Glutamatergic neuron (in vitro differentiated cells): ENCODE measurements around the gene MINDY1. TPM values are rescaled to one million over a fixed set of nuclear protein-coding genes. Genes with fewer than 3 reads are reported as not detected.

Source experiments
- DNase-seq: peaks from one replicate; pipeline ENCODE4 v3.0.0; 2022
- H3K27ac Mint-ChIP-seq: one replicate; pipeline ENCODE4 v1.8.0; 2020; ENCODE audit warnings: mild to moderate bottlenecking, mixed read lengths, inconsistent platforms; ENCODE audit not compliant: unreplicated experiment
- H3K27me3 Mint-ChIP-seq: one replicate; pipeline ENCODE4 v1.8.0; 2020; ENCODE audit warnings: mild to moderate bottlenecking, moderate library complexity, mixed read lengths, inconsistent platforms; ENCODE audit not compliant: unreplicated experiment
- H3K36me3 Mint-ChIP-seq: one replicate; pipeline ENCODE4 v1.8.0; 2020; ENCODE audit warnings: mild to moderate bottlenecking, mixed read lengths, inconsistent platforms; ENCODE audit not compliant: unreplicated experiment
- H3K4me1 Mint-ChIP-seq: one replicate; pipeline ENCODE4 v1.8.0; 2020; ENCODE audit warnings: mild to moderate bottlenecking, low read depth, mixed read lengths, inconsistent platforms; ENCODE audit not compliant: unreplicated experiment
- H3K4me3 Mint-ChIP-seq: one replicate; pipeline ENCODE4 v1.8.0; 2020; ENCODE audit warnings: mild to moderate bottlenecking, mixed read lengths, inconsistent platforms; ENCODE audit not compliant: unreplicated experiment
- H3K9me3 Mint-ChIP-seq: one replicate; pipeline ENCODE4 v1.8.0; 2020; ENCODE audit warnings: mild to moderate bottlenecking, moderate library complexity, mixed read lengths, inconsistent platforms; ENCODE audit not compliant: unreplicated experiment
- total RNA-seq: library from RNA; stranded (reverse); fragmentation: NEBNext Ultra II Directional; extraction: Animal tissue kit (Norgen Biotek cat#: 25700); gene quantifications from one replicate; pipeline ENCODE4 v1.2.1, GENCODE V29; 2021; ENCODE audit not compliant: unreplicated experiment
- TF ChIP-seq, protein P1 (sequence below): fragments of 200-600 bp; sonication (generic); IDR thresholded peaks from one replicate; pipeline ENCODE4 v1.5.0; 2021; ENCODE audit not compliant: partially characterized antibody, unreplicated experiment

MINDY1 gene
- total RNA-seq, 1 donor from 2014 or later = 26.2 TPM

DNA sequence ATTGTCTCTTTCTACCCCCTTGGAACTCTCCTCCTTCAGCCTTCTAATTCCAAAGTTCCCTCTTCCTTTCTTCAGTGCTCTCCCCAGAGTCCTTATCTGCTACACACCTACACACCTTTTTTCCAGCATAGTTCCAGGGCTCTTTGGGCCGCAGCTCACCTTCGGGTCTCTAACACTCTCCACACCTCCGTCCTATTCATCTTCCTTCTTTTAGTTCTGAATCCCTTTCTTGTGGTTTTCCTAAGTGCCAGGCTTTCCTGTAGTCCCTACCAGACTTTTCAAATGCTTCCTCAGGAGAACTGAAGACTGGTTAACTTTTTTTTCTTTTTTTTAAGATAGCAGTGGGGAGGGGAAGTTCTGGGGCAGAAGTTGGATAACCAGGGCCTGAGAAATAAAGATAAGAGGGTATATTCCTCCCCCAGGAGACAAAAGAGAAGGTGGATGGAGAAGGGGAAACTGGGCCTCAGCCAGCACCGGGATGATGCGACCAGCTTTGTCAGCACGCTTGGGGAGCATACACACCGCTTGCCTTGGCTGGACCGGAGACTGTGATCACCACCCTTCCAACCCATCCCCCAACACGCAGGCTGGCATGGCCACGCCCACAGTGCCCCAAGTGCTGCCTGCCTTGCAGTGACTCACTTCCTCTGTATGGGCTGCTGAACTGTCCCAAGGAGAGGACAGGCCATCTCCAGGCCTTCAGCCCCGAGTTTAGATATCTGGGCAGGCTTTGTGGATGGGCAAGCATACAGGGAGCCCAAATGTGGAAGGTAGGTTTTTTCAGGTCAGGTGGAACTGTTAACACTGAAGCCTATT, 29.6 kb downstream of the MINDY1 start:
- TF ChIP-seq, protein P1, sequence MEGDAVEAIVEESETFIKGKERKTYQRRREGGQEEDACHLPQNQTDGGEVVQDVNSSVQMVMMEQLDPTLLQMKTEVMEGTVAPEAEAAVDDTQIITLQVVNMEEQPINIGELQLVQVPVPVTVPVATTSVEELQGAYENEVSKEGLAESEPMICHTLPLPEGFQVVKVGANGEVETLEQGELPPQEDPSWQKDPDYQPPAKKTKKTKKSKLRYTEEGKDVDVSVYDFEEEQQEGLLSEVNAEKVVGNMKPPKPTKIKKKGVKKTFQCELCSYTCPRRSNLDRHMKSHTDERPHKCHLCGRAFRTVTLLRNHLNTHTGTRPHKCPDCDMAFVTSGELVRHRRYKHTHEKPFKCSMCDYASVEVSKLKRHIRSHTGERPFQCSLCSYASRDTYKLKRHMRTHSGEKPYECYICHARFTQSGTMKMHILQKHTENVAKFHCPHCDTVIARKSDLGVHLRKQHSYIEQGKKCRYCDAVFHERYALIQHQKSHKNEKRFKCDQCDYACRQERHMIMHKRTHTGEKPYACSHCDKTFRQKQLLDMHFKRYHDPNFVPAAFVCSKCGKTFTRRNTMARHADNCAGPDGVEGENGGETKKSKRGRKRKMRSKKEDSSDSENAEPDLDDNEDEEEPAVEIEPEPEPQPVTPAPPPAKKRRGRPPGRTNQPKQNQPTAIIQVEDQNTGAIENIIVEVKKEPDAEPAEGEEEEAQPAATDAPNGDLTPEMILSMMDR = no peak
- peaks cover 7% of the 10 kb centered on the region for H3K27me3 Mint-ChIP-seq
- no peak overlapping the region for H3K4me3 Mint-ChIP-seq
- H3K36me3 Mint-ChIP-seq = no peaks in the 10 kb centered on the region
- no peak overlapping the region for H3K27ac Mint-ChIP-seq
- H3K4me1 Mint-ChIP-seq = peaks cover 23% of the 10 kb centered on the region
- DNase-seq = no peak
- H3K9me3 Mint-ChIP-seq = peaks cover 4% of the 10 kb centered on the region

DNA sequence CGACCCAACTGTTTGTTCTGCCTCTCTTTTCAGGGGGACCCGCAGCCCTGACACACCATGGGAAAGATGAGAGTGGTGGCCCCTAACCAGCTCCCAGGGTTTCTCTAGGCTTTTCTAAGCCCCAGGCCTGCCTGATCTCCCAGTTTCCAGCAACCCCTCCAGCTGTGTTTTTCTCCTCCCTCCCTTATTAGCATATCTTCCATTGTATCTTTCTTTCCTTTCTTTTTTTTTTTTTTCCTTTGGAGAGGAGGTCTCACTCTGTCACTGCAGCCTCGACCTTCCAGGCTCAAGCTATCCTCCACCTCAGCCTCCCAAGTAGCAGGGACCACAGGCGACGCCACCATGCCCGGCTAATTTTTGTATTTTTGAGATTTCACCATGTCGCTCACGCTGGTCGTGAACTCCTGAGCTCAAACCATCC, 30.3 kb downstream of the MINDY1 start:
- Mint-ChIP-seq H3K36me3 (no peaks in the 10 kb centered on the region), H3K4me3 (peak overlapping the region; percentile 30), H3K9me3 (peaks cover 4% of the 10 kb centered on the region), H3K27me3 (peaks cover 7% of the 10 kb centered on the region), H3K27ac (no peak overlapping the region), H3K4me1 (peaks cover 22% of the 10 kb centered on the region)
- TF ChIP-seq, protein P1 = no peak
- DNase-seq = no peak

DNA sequence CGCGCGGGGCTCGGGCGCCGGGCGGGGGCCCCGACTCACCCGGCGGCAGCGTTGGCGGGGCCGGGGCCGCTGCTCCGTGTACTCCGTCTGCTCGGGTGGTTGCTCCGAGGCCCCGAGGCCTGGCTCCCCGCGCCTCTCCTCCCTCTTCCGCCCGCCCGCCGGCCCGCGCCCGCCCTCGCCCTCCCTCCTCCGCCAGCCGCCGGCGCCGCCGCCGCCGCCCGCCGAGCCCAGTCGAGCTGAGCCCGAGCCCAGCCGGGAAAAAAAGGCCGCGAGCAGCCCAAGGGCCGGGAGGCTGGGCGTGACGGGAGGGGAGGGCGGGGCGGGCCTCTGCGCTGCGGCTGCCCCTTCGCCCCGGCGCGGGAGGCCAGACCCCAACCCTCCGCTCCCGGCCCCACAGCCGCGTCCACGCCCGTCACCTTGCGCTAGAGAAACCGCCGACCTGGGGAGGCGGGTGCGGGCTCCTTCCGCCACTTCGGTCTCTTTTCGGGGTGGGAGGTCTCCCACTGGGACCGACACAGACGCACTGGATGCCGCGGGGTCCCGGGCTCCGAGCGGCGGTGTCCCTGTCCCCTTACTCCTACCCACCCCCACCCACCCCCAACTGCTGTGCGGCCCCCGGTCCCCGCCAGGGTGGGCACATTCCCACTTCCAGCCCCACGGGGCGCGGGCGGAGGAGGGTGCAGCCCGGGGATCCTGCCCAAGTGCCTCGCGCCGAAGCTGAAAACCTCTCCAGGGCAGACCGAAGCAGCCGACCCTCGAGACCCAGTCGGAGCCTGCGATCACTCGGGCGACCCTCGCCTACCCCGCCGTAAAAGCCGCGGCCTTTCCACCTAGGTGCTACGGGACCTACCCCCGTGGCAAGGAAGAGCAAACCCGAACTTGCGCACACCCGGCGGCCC, 31.9 kb downstream of the MINDY1 start, which contains the start of gene CERS2:
TSS of gene CERS2 (minus strand) at position 256 of the 899 bp plus-strand sequence. CDS start 5,745 bp downstream, outside the sequence.
- Mint-ChIP-seq H3K4me1 (peaks cover 29% of the 10 kb centered on the region), H3K36me3 (no peaks in the 10 kb centered on the region), H3K9me3 (peaks cover 4% of the 10 kb centered on the region), H3K4me3 (peak within 1 kb of the TSS; percentile 82), H3K27me3 (peaks cover 7% of the 10 kb centered on the region), H3K27ac (peak within 1 kb of the TSS; percentile 70)
- peak; percentile 85 for DNase-seq
- TF ChIP-seq, protein P1 = peak; percentile 9

DNA sequence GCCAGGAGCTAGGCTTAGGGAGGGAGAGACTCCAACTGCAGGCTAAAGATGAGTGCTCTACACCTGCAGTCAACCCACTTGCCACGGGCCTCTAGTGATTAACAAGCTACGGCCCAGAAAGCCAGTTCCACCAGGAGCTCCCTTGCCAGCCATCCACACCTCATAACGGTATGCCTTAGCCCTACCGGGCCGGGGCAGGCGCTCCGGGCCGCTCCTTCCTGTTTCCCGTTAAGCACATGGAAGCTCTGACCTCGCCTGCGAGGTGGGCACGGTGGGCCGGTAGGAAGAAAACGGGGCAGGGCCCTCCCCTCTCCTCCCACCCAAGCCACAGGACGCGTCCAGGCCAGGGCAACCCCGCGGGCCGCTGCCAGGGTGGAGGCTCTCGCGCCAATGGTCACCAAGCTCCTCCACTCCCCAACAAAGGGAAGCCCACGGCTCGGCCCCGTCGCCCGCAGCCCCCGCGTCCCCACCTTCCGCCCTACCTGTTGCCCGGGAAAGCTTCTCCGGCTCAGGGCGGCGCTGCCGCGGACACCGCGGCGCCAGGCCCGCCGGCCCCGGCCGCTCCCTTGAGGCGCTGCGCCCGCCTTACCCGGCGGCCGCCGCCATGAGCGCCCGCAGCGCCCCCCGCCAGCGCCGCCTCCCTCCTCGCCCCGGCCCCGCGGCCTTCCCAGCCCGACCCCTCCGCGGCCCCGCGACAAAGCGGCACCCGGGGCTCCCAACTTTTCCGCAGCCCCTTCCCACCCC, 32.7 kb downstream of the MINDY1 start:
- H3K36me3 Mint-ChIP-seq = no peaks in the 10 kb centered on the region
- H3K27ac Mint-ChIP-seq = peak overlapping the region; percentile 70
- peak; percentile 54 for DNase-seq
- H3K4me1 Mint-ChIP-seq = peaks cover 29% of the 10 kb centered on the region
- peak overlapping the region; percentile 78 for H3K4me3 Mint-ChIP-seq
- TF ChIP-seq, protein P1 = no peak
- peaks cover 4% of the 10 kb centered on the region for H3K9me3 Mint-ChIP-seq
- H3K27me3 Mint-ChIP-seq = peaks cover 7% of the 10 kb centered on the region
